Endometrial microvascular endothelial cells (primary cell): Measurements from ENCODE around the gene CABLES1. TPM values are rescaled to one million over a fixed set of nuclear protein-coding genes. Genes with fewer than 3 reads are reported as not detected.
"Not testable (repeated sequence)": the region's sequence is repeated elsewhere in the genome, so short reads cannot be mapped to it uniquely, and the experiment has no call there.

Source experiments
- in situ Hi-C: cut with HindIII; loops from 2 replicates; pipeline ENCODE4 v1.10.0; 2017; ENCODE audit warnings: low sequenced_read_pairs, low pct_unique_long_range_greater_than_20kb; ENCODE audit errors: inconsistent ontology term
- total RNA-seq: library from RNA; depleted of rRNA; stranded (reverse); fragments of >200 nt; gene quantifications from one replicate; pipeline ENCODE4 v1.2.3, GENCODE V29; 2015; ENCODE audit errors: inconsistent ontology term

CABLES1 gene
- total RNA-seq, 1 donor from 2014 or later, result 12.6 TPM

DNA sequence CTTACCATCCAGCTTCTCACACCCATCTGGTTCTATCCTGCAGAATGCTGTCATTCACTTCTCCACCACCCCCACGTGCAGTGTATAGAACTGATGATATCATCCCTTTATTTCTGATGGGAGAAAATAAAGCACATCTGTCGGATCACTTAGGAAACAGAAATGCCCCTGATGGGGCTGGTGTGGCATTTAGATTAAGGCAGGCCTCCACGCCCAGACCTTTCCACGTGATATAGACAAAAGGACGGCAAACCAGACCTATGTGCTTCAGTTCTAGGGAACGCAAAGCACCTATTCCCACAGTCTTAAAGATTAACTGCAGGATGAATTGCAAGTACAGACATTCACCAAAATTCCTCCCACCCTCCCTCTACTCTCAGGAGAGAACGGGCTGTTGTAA, 27.6 kb upstream of the CABLES1 start:
- in situ Hi-C loops, result no loop called here

DNA sequence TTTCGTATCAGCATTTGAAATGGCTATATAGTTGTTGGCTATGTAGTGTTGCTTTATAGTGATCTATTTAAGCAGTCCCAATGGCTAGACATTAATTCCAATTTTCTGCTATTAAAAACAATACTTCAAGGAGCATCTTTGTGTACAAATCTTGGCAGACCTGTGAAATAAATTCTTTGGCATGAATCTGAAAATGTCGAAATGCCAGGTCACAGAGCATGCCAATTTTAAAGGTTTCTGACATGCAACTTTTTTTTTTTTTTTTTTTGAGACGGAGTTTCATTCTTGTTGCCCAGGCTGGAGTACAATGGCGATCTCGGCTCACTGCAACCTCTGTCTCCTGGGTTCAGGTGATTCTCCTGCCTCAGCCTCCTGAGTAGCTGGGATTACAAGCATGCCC, 26.8 kb upstream of the CABLES1 start:
- in situ Hi-C loops, result no loop called here

DNA sequence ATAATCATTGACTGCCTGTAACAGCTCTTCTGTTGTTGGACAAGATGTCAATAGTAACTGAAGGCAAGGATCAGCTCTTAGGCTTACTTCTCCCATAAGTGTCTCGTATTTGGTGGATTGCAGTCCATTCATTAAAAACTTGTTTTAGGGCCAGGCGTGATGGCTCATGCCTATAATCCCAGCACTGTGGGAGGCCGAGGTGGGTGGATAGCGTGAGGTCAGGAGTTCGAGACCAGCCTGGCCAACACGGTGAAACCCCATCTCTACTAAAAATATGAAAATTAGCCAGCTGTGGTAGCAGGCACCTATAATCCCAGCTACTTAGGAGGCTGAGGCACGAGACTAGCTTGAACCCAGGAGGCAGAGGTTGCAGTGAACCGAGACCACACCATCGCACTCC, 26.1 kb upstream of the CABLES1 start:
- in situ Hi-C loops, result not testable (repeated sequence)

DNA sequence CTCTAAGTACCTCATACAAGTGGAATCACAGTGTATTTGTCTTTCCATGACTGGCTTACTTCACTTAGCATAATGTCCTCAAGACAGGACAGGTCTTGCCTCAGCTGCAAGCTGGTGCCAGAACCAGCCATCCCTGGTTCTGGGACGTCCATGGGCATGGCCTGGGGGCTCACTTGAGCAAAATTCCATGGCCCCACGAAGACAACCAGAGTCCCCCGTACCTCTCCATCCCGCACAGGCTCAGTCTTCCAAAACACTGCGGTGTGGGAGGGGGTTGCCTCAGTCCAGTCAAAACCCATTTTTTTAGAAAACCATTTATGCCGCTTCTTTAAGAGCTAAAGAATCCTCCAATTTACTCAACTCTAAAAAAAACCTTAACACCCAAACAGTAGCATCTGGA, 21.7 kb upstream of the CABLES1 start:
- in situ Hi-C loops, result no loop called here

DNA sequence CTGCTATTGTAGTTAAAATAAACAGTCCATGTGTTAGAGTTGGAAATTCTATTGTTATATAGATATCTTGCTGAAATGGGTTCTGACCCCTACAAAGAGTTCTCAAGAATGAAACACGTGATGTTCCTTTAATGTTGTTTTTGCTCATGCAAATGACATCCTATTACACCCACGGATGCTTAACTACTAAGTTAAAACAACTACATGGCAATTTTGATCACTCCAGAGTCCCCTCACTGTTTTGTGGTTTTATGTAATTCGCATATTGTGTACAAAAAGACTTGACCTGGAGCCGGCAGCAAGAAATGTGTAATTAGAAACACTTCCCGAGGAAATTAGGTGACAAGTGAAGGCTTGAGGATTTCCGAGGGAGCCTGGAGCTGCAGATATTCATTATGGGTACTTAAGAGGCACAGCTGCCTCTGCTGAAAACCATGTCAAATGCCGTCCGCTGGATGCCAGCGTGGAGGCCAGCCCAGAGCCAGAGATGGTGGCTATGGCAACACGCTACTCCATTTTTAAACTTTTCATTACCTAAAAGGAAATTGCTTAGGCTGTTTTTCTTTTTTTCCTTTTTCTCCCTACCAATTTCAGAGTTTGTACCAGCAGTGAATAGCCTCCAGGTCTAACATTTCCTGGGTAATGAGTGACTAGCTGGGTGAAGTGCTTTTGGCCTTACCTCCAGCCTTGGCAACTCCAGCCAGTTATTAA, 21.0 kb upstream of the CABLES1 start:
- in situ Hi-C loops, result no loop called here

DNA sequence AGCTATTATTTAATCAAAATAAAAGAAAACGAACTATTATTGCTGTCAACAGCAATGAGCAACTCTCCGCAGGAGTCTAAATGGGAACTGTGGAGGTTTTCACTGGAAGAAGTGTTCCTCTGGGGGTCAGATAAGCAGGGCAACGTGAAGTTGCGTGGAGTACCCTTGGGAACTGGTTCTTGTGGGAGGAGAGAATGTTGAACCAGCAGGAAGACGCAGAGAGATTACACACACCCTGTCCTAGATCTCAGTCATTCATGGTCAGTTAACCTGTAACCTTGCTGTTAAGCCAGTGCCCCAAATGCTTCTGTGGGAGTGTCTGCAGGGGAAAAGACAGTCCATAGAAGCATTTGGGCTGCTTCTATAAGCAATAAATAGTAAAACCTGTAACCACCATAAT, 20.4 kb upstream of the CABLES1 start:
- in situ Hi-C loops, result no loop called here

DNA sequence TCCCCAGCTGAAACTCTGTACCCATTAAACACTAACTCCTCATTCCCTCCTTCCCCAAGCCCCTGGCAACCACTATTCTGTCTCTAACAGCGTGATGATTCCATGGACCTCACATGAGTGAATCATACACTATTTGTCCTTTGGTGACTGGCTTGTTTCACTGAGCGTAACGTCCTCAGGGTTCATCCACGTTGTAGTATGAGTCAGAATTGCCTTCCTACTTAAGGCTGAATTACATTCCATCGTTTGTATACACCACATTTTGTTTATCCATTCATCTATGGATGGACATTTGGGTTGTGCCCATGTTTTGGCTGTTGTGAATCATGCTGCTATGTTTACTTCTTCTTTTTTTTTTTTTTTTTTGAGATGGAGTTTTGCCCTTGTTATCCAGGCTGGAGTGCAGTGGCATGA, 19.6 kb upstream of the CABLES1 start:
- in situ Hi-C loops, result no loop called here

DNA sequence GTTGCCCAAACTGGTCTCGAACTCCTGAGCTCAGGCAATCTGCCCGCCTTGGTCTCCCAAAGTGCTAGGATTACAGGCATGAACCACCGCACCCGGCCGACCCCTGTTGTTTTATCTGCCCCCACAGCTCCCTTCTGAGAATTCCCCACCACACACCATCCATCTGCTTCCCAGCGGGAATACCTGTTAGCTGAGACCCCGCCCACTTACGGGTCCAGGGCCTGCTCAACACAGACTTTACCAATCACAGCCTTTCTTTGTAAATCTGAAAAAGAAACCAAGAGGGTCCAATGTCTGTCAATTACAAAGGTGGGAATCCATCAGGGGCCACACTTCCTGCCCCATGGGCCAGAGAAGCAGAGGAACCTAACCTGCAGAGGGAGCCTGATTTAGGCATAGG, 14.2 kb upstream of the CABLES1 start:
- in situ Hi-C loops, result no loop called here

DNA sequence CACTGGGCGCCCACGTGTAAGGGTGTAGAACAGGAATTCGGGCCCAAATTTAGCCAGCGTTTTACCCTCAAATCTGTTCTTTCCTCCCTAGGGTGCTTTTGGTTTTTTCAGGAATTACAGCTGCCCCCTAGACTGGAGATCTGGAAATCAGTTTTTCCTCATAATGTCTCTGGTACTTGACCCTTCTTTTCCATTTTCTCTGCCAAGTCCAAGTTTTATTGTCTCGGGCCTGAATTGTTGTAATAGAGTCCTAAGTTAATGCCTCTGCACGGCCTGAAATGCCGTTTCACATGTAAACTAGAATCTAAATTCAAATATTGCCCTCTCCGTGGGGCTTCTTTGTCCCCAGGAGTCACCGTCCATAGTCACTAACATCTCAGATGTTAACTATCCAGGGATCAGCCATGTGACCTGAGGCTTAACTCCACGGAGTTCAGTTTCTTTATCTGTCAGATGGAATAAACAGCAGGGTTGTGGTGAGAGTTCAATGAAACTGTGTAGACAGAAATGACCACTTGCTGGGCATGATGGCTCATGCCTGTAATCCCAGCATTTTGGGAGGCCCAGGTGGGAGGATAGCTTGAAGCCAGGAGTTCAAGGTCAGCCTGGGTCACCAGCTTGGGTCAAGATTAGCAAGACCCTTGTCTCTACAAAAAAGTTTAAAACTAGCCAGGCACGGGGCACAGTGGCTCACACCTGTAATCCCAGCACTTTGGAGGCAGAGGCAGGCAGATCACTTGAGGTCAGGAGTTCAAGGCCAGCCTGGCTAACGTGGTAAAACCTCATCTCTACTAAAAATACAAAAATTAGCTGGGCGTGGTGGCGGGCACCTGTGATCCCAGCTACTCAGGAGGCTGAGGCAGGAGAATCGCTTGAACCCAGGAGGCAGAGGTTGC, 12.7 kb upstream of the CABLES1 start:
- in situ Hi-C loops, result no loop called here

DNA sequence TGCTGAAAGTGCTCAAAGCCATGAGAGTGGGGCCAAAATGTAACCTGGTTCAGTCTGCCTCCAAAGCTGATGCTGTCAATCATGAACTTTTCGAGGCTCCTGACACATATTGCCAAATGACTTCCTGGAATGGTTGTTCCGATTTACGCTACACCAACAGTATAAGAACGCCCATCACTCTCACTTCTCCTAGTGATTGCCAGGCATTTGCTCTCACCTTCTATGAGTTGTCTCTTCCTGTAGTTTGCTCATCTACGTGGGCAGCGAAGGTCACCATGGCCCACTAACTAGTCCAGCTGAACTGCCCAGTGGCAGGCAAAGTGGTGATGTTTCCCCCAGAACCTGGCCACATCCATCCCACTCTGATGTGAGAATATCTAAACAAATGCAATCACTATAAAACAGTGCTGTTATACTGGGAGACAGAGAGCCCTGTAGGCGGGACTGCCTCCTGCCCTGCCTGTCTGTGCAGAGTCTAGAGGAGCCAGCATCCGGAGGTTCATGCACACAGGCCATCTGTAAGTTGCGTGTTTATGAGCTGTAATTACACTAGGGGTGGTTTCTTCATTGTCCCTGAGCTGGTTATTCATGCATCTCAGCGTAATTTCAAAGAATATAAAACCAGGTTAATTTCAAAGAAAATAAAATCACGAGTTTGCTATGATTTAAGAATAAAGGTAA, 8.8 kb upstream of the CABLES1 start:
- in situ Hi-C loops, result no loop called here

DNA sequence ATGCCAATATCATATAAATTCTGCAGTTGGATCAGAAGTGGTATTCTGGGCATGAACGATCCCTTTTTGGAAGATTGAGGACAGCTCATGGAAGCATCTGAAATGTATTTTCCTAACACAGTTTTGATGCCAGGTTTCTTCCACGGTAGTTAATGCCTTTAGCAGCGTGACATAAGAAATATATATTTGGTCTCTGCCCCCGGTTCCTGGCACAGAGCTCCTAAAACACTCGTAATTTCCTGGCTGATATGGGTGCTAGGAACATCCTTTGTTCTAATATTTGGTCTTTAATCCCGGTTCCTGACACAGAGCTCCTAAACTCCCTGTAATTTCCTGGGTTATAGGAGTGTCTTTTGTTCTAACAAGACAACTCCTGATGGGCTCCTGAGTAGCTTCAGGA, 8.2 kb upstream of the CABLES1 start:
- in situ Hi-C loops, result no loop called here

DNA sequence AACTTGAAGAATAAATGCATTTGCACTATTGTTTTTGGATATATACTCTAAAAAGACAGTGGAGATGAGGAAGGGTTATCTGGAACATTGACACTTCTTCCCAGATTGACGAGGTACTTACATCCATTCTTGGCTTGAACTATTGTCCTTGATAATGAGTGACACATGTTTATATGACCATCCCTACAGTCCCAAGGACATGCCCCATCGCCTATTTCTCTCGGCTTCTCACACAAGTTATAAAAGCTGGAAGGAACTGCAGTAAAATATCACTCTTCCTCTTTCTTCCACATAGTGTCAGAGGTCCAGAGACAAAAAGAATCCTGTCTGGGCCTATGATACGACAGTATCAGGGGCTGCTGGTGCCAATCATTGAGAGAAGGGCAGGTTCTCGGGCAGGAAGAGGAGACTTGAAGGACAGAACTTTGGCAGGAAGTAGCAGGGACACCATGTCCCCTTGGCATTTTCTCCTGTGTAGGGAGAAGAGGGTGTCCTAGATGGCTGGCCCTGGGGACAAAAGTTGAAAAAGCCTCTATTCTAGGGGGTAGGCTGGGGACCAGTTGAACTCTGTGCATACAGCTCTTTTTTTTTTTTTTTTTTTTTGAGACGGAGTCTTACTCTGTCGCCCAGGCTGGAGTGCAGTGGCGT, 5.8 kb upstream of the CABLES1 start:
- in situ Hi-C loops, result loop anchor here (10.0 kb wide), 1 partner anchor 255 kb away; no protein-coding TSS in a partner anchor

DNA sequence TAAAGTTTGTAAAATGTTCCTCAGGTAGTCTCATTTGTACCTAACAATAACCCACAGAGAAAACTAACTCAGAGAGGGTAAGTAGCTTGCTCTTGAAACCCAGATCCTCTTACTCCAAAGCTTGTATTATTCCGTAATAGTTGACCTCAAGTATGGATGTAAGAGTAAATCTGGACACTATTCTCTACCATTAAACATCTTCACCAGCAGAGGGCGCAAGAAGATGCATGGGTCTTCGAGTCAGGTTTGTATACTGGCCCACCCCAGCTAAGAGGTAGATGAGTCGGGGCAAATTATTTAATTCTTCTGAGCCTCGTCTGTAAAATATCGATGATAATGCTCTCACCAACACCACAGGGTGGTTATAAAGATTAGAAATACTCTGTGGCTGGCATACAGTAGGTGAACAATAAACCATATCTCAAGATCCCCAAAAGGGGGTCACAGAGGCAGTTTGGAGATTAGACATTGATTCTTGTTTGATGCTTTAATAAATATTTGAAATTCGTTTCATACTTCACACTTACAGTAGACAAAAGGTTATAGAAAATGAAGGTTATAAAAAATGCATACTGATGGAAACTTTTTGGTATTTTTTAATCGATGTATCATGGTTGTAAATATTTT, 3.5 kb upstream of the CABLES1 start:
- in situ Hi-C loops, result loop anchor here (10.0 kb wide), 1 partner anchor 253 kb away; no protein-coding TSS in a partner anchor

DNA sequence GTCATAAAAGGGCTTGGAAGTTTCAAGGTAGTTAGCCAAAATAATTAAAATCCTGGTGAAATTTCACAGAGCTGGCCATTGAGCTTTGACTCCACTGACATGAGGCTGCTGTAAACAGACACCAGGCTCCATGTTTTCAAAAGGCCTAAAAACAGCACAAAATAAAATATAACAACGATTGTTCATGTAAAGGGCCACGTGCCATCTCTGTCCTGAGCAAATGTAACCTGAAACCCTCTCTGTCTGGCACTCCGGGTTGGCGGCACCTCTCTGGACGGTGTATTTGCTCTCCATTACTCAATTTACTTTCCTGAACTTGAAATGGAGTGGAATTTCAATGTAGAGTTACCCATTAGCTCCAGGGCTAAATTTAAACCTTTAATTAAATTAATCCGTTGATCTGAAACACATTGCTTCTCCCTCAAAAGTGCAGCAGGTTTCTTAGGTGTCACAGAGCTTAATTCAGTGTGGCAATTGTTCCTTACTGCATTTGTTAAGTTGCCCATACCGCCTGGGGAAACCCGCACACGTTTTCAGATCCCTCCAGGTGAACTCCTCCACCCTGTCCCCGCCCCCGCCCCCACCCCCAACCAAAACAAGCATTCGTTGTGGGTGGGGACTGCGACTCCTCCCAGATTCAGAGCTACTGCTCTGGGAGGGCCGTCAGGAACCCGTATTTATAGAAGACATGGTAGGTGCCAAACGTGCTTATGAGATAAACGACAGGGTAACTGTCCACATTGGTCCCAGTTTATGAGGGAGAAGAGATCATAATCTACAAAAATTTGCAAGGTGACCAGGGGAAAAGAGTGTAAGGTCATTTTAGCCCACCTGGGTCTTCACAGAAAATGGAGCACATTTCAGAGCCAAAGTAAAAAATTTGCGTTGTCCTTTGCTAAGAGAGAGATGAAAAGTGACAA, 1.2 kb upstream of the CABLES1 start:
- in situ Hi-C loops, result loop anchor here (10.0 kb wide), 1 partner anchor 251 kb away; no protein-coding TSS in a partner anchor

DNA sequence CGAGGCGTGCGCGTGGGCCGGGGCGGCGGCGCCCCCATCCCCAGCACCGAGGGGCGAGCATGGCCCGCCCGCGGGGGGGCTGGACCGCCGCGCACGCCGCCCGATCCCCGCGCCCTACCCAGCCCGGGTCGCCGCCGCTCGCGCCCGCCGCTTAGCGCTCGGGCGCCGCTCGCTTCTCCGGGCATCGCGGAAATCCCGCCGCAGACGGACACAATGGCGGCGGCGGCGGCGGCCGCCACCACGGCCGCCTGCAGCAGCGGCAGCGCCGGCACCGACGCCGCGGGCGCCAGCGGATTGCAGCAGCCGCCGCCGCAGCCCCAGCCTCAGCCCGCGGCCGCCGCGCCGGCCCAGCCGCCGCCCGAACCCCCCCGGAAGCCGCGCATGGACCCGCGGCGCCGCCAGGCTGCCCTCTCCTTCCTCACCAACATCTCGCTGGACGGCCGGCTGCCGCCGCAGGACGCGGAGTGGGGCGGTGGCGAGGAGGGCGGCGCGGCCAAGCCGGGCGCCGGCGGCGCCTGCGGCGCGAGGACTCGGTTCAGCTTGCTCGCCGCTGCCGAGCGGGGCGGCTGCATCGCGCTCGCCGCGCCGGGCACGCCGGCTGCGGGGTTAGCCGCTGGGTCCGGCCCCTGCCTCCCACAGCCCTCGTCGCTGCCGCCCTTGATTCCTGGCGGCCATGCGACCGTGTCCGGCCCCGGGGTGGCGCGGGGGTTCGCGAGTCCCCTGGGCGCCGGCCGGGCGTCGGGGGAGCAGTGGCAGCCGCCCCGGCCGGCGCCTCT, 453 bp downstream of the CABLES1 start:
- in situ Hi-C loops, result loop anchor here (10.0 kb wide), 1 partner anchor 249 kb away; no protein-coding TSS in a partner anchor

DNA sequence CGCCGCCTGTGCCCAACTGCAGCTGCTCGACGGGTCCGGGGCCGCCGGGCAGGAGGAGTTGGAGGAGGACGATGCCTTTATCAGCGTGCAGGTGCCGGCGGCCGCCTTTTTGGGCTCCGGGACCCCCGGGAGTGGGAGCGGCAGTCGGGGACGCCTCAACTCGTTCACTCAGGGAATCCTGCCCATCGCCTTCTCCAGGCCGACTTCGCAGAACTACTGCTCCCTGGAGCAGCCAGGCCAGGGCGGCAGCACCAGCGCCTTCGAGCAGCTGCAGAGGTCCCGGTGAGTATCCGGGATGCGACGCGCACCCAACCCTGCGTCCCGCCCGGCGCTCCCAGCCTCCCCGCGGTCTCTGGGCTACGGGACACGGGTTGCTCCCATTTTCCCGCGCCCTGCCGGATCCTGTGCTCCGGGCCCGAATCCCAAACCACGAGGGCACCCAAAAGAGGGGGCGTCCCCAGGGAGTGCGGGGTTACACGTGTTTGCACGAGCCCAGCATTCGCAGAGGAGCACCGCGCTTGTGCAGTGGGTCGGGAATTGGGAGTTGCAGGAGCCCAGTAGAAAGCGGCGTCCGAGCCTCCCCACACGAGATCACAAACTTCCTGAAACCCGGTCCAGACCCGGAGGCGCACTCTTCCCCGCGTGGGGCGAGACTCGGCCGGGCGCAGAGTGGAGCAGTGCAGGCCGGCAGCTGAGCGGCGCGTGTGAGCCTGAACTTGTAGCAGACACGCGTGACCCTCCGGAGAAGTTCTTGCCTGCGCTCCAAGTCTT, 1.2 kb downstream of the CABLES1 start:
- in situ Hi-C loops, result loop anchor here (10.0 kb wide), 1 partner anchor 248 kb away; no protein-coding TSS in a partner anchor
